K562 (cell line): Measurements from ENCODE around the gene TXNIP. TPM values are rescaled to one million over a fixed set of nuclear protein-coding genes. Genes with fewer than 3 reads are reported as not detected.

Experiments used
- CHAMP1 ChIP-seq: fragments of 450-650 bp; IDR thresholded peaks from 2 replicates; pipeline ENCODE4 v1.6.1; 2016; ENCODE audit warnings: mild to moderate bottlenecking
- CHD4 ChIP-seq: fragments of 200-600 bp; sonication (generic); IDR thresholded peaks from 3 replicates; pipeline ENCODE4 v1.6.1; 2012; ENCODE audit warnings: low read depth, mild to moderate bottlenecking, mixed read lengths, low read length, inconsistent platforms; ENCODE audit not compliant: insufficient read depth, insufficient replicate concordance, poor library complexity, severe bottlenecking
- CREBBP ChIP-seq: IDR thresholded peaks from one replicate; pipeline ENCODE4 v1.6.1; 2012; ENCODE audit warnings: low read depth, mild to moderate bottlenecking, control low read depth, inconsistent platforms, low read length
- FOXO4 ChIP-seq: fragments of 450-650 bp; formaldehyde crosslinking; IDR thresholded peaks from 2 replicates; pipeline ENCODE4 v1.4.0; 2020; ENCODE audit warnings: mild to moderate bottlenecking, moderate library complexity
- HEY1 ChIP-seq: fragments of 250-450 bp; sonication (Bioruptor Pico); IDR thresholded peaks from 2 replicates; pipeline ENCODE4 v1.5.0; 2020; ENCODE audit warnings: mild to moderate bottlenecking, moderate library complexity, borderline replicate concordance
- HMGN3 ChIP-seq: IDR thresholded peaks from 2 replicates; pipeline ENCODE4 v1.6.1; 2011; ENCODE audit warnings: borderline replicate concordance, low read depth, mild to moderate bottlenecking, mixed read lengths, low read length; ENCODE audit not compliant: insufficient read length; ENCODE audit errors: extremely low read depth
- HNRNPLL ChIP-seq: fragments of 200-400 bp; formaldehyde crosslinking; IDR thresholded peaks from 2 replicates; pipeline ENCODE4 v1.6.1; 2017; ENCODE audit warnings: low read length, low read depth, mild to moderate bottlenecking; ENCODE audit not compliant: poor library complexity, severe bottlenecking
- HOMEZ ChIP-seq: fragments of 250-450 bp; sonication (Bioruptor Pico); IDR thresholded peaks from 2 replicates; pipeline ENCODE4 v1.4.0; 2020; ENCODE audit warnings: mild to moderate bottlenecking, moderate library complexity
- KAT7 ChIP-seq: sonication (generic); formaldehyde crosslinking; IDR thresholded peaks from 2 replicates; pipeline ENCODE4 v1.8.0; 2022; ENCODE audit warnings: missing genetic modification reagents, mild to moderate bottlenecking, borderline replicate concordance
- MAZ ChIP-seq, 2 experiments: fragments of 450-650 bp in 1 of 2; sonication (generic) in 1 of 2; formaldehyde crosslinking; IDR thresholded peaks in 1 of 2; conservative IDR thresholded peaks in 1 of 2; 2 replicates each; pipeline versions ENCODE4 v1.4.0 to v1.5.0; 2020; ENCODE audit warnings: mild to moderate bottlenecking in 1 of 2, missing genetic modification reagents in 1 of 2
- MTA1 ChIP-seq: fragments of 450-650 bp; IDR thresholded peaks from 2 replicates; pipeline ENCODE4 v1.6.1; 2017; ENCODE audit warnings: borderline replicate concordance
- PTBP1 ChIP-seq: fragments of 200-400 bp; formaldehyde crosslinking; IDR thresholded peaks from 2 replicates; pipeline ENCODE4 v1.6.1; 2017; ENCODE audit warnings: low read depth, low read length
- PTTG1 ChIP-seq: fragments of 450-650 bp; IDR thresholded peaks from 2 replicates; pipeline ENCODE4 v1.6.1; 2016; ENCODE audit warnings: low read depth, mild to moderate bottlenecking, missing genetic modification characterization, missing compliant biosample characterization
- RBBP5 ChIP-seq: fragments of 200-600 bp; sonication (generic); IDR thresholded peaks from 2 replicates; pipeline ENCODE4 v1.6.1; 2012; ENCODE audit warnings: borderline replicate concordance, mild to moderate bottlenecking, low read length, control low read depth, inconsistent platforms; ENCODE audit not compliant: insufficient read depth, poor library complexity, severe bottlenecking
- RBM34 ChIP-seq: fragments of 200-400 bp; formaldehyde crosslinking; IDR thresholded peaks from 2 replicates; pipeline ENCODE4 v1.6.1; 2018; ENCODE audit warnings: low read length, borderline replicate concordance; ENCODE audit not compliant: insufficient read depth
- SNIP1 ChIP-seq: fragments of 450-650 bp; IDR thresholded peaks from 2 replicates; pipeline ENCODE4 v1.7.1; 2017; ENCODE audit warnings: low read depth, mild to moderate bottlenecking
- STAT5B ChIP-seq: fragments of 250-450 bp; sonication (Bioruptor Pico); IDR thresholded peaks from 2 replicates; pipeline ENCODE4 v1.8.0; 2021; ENCODE audit warnings: mild to moderate bottlenecking, inconsistent platforms
- TCF7L2 ChIP-seq: fragments of 150-350 bp; IDR thresholded peaks from 2 replicates; pipeline ENCODE4 v1.6.1; 2016; ENCODE audit warnings: low read depth, mild to moderate bottlenecking, low read length, moderate library complexity
- TEAD2 ChIP-seq: fragments of 450-650 bp; IDR thresholded peaks from 2 replicates; pipeline ENCODE4 v1.6.1; 2016; ENCODE audit warnings: missing genetic modification characterization, control low read depth, missing compliant biosample characterization
- ZBTB12 ChIP-seq: fragments of 250-450 bp; sonication (Bioruptor Pico); IDR thresholded peaks from 2 replicates; pipeline ENCODE4 v1.4.0; 2020
- ZNF347 ChIP-seq: fragments of 450-650 bp; formaldehyde crosslinking; IDR thresholded peaks from 2 replicates; pipeline ENCODE4 v1.4.0; 2020; ENCODE audit warnings: low read depth, mild to moderate bottlenecking, moderate library complexity
- ZNF57 ChIP-seq: fragments of 450-650 bp; formaldehyde crosslinking; IDR thresholded peaks from 2 replicates; pipeline ENCODE4 v1.4.0; 2020; ENCODE audit warnings: mild to moderate bottlenecking, moderate library complexity
- polyA plus RNA-seq, 8 experiments: library from polyadenylated mRNA; depleted of rRNA in 4 of 8; stranded (reverse) in 5 of 8; unstranded in 3 of 8; fragments of >200 nt; fragmentation: Nextera tagmentation in 2 of 8; fragmentation: Illumina TruSeq in 1 of 8; extraction: Ambion mirVana in 2 of 8; extraction: Trizol in 1 of 8; gene quantifications; 2 replicates each; pipeline versions ENCODE4 v1.2.1 to v1.2.3, GENCODE V29; 2011 to 2014; ENCODE audit warnings: inconsistent platforms in 1 of 8, missing spikeins in 1 of 8
- total RNA-seq, 7 experiments: library from RNA; depleted of rRNA in 6 of 7; stranded (reverse); fragments of >200 nt in 6 of 7; fragmentation: Illumina TruSeq in 2 of 7; extraction: Trizol in 2 of 7; gene quantifications; 2 replicates each; pipeline versions ENCODE4 v1.2.1 to v1.2.3, GENCODE V29; 2011 to 2021; ENCODE audit warnings: low replicate concordance in 1 of 7

TXNIP gene
- total and polyA plus RNA-seq, 9 of the 15 experiments (the other 6 are each of a cell fraction or from before 2014, with no cell fraction given): 120 to 499 (median 257) TPM

- TF ChIP-seq ZNF57 (CRISPR knock-in tag) (no peak), SNIP1 (no peak), MTA1 (no peak), CHAMP1 (no peak), ZBTB12 (CRISPR knock-in tag) (no peak), PTTG1 (tag) (no peak), HMGN3 (no peak), PTBP1 (no peak), ZNF347 (no peak), TCF7L2 (no peak), KAT7 (CRISPR knock-in tag) (no peak), RBBP5 (no peak), MAZ (CRISPR knock-in tag; conservative IDR thresholded peaks at IDR 0.05 in 1 of 2, IDR thresholded peaks at IDR 0.05 in 1 of 2) (0 out of 4 replicates have a peak, but pooled peaks of 1 of the 2 experiments have one; percentile 13), FOXO4 (no peak), CHD4 (no peak), STAT5B (CRISPR knock-in tag) (no peak), HOMEZ (CRISPR knock-in tag) (no peak), TEAD2 (tag) (no peak), RBM34 (no peak), CREBBP (no peak), HNRNPLL (no peak), HEY1 (CRISPR knock-in tag) (no peak)
Observed at GRCh38 chr1:145992502-145992936, 3.9 kb downstream of the TXNIP start (continued).
